Stimulated activated naive CD8-positive, alpha-beta T cell treated with anti-CD3 and anti-CD28 coated beads, Interleukin-15, amount 100 ng/mL, for 72 hours (primary cell): Measurements from ENCODE around the gene FOCAD.
"Not testable (repeated sequence)": the region's sequence is repeated elsewhere in the genome, so short reads cannot be mapped to it uniquely, and the experiment has no call there.

Experiments used
- ATAC-seq: fragments of 150-1000 bp; cut with Tn5 transposase; 2 replicates; pipeline ENCODE4 v1.10.0; 2021; ENCODE audit warnings: mild to moderate bottlenecking, moderate library complexity
- DNase-seq, 2 donors: peaks; one replicate each; pipeline ENCODE4 v3.0.0; 2021 to 2022
- H3K27ac Mint-ChIP-seq, 2 donors: one replicate each; pipeline ENCODE4 v1.8.0; 2022; ENCODE audit warnings: mild to moderate bottlenecking in 2 of 2, mixed read lengths in 2 of 2, moderate library complexity in 2 of 2
- H3K27me3 Mint-ChIP-seq: one replicate; pipeline ENCODE4 v1.8.0; 2022; ENCODE audit warnings: mixed read lengths
- H3K4me1 Mint-ChIP-seq: one replicate; pipeline ENCODE4 v1.8.0; 2022; ENCODE audit warnings: mild to moderate bottlenecking, mixed read lengths
- H3K4me3 Mint-ChIP-seq, 2 donors: one replicate each; pipeline ENCODE4 v1.8.0; 2022; ENCODE audit warnings: mild to moderate bottlenecking in 2 of 2, mixed read lengths in 2 of 2, moderate library complexity in 1 of 2
- H3K9me3 Mint-ChIP-seq, 2 donors: one replicate each; pipeline ENCODE4 v1.8.0; 2022; ENCODE audit warnings: mixed read lengths in 2 of 2

Gene FOCAD

GRCh38 chr9:20914556-20914955, 230.5 kb downstream of the FOCAD start:
- no peaks in the 10 kb centered on the region for H3K4me1 Mint-ChIP-seq
- no peak overlapping the region for H3K4me3 Mint-ChIP-seq
- no peaks in the 10 kb centered on the region for H3K27me3 Mint-ChIP-seq
- DNase-seq = no peak
- no peak overlapping the region for H3K27ac Mint-ChIP-seq
- no peak for ATAC-seq
- no peaks in the 10 kb centered on the region for H3K9me3 Mint-ChIP-seq

DNA sequence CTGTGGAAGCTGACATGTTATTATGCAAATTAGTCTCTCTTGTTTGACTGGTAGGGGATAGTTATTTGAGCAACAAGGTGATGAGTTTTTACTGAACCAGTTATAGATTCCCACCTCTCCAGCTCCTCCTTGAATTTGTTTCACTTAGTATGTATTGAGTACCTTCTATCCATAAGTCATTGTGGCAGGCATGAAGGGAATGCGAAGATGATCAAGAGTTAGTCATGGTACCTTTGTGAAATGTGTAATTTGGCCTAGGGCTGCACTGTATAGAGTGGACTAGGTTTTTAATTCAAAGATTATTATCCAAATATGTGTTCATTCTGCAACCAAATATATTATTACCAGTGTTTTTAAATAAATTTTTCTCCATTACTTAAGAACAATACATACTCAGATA, 237.3 kb downstream of the FOCAD start:
- no peak for ATAC-seq

DNA sequence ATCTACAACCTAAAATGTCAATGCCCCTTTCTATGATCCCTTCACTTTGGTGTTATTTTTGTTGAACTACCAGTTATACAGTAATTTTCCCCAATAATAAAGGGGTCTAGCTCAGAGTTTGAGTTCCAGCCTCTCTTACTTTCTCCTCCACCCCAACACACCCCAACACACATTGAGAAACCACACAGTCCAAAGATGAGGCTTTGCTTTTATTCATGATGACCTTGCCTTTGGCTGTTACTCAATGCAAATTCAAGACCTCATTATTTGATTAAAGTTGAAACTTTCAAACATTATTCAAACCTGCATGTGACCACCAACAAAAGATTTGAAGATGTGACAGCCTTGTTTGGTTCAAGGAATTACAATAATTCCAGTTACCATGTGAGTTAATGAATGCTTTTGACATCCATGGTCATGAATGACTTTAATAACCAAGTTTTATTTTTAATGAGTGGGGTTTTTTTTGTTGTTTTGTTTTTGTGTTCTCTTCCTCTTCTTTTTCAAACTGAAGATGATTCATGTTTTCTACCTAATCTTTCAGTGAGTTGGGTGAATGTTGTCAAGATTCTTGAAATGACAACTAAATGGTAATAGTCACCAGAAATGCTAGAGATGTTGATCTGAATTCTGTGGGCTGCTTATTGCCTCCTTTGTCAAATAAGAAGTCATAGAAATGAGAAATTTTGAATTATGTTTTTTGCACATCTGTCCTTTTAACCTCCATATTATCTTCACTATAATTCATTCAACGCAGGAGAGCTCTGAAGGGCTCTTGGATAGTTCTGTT, 241.4 kb downstream of the FOCAD start:
- Mint-ChIP-seq H3K27ac (no peak overlapping the region), H3K27me3 (no peaks in the 10 kb centered on the region), H3K4me3 (no peak overlapping the region), H3K4me1 (no peaks in the 10 kb centered on the region), H3K9me3 (no peaks in the 10 kb centered on the region)
- DNase-seq (no peak), ATAC-seq (no peak)

More for the DNA sequence above, 237.3 kb downstream of the FOCAD start:
- no peak for DNase-seq
- no peaks in the 10 kb centered on the region for H3K4me1 Mint-ChIP-seq
- no peaks in the 10 kb centered on the region for H3K27me3 Mint-ChIP-seq
- no peak overlapping the region for H3K27ac Mint-ChIP-seq
- no peak overlapping the region for H3K4me3 Mint-ChIP-seq
- H3K9me3 Mint-ChIP-seq = no peaks in the 10 kb centered on the region

GRCh38 chr9:20929276-20929675, 245.2 kb downstream of the FOCAD start:
- ATAC-seq = no peak
- Mint-ChIP-seq H3K4me1 (no peaks in the 10 kb centered on the region), H3K27ac (no peak overlapping the region), H3K4me3 (no peak overlapping the region), H3K9me3 (no peaks in the 10 kb centered on the region), H3K27me3 (no peaks in the 10 kb centered on the region)
- DNase-seq = no peak

- DNase-seq (no peak), ATAC-seq (no peak)
- Mint-ChIP-seq H3K4me1 (no peaks in the 10 kb centered on the region), H3K27ac (peak overlapping the region in 1 of 2 donors; percentile 14), H3K4me3 (no peak overlapping the region), H3K27me3 (no peaks in the 10 kb centered on the region), H3K9me3 (no peaks in the 10 kb centered on the region)
Measured at GRCh38 chr9:20930836-20931235, 246.8 kb downstream of the FOCAD start.

DNA sequence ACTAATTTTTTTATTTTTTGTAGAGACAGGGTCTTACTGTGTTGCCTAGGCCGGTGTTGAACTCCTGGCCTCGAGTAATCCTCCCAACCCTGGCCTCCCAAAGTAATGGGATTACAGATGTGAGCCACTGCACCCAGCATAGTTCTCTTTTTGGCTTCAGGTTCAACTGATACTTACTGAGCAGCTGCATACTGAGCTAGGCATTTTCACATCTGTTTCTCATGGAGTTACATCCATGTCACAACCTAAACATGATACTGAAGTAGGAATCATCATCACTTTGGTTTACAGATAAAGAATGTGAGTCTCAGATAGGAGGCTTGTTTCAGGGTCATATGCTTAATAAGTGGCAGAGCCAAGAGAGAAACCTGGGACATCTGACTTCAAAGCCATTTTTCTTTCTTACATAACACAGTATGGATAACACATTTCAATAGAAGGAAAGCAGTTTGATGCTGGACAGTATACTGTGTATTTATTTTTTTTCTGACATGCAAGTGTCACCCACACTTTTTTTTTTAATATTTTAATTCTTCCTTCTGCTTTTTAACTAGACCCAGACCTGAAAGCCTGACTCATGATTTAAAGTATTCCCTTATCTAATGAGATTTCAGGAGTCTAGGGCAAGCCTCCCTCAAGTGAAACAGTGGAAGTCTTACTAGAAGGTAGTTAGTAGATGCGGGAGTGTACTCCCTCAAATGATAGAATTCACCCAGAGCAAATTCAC, 256.6 kb downstream of the FOCAD start:
- Mint-ChIP-seq H3K9me3 (no peaks in the 10 kb centered on the region), H3K27ac (no peak overlapping the region), H3K4me1 (no peaks in the 10 kb centered on the region), H3K4me3 (no peak overlapping the region), H3K27me3 (no peaks in the 10 kb centered on the region)
- DNase-seq = no peak
- no peak for ATAC-seq

DNA sequence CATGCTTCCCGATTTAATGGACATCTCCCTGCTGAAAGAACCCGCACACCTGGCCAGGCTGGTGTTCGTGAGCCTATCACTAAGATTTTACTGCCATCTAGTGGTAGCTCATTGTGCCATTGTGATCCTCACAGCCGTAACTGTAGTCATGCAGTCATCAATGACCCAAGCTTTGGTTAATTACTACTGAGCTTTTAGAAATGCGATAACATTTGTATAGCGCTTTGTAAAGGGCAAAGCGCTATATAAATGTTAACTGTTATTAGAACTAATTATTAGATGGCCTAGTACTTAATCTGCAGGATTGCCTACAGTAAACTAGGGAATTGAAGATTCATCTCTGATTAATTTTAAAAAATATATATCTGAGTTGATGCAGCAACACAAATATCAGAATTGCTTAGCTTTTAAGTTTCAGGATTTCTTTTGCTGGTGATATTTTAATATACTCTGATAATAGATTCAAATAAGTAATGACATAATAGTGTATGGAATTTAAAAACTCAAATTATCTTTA, 257.2 kb downstream of the FOCAD start:
- H3K9me3 Mint-ChIP-seq = no peaks in the 10 kb centered on the region
- no peaks in the 10 kb centered on the region for H3K4me1 Mint-ChIP-seq
- DNase-seq (peak; percentile 50 to 55), ATAC-seq (peak; percentile 96)
- H3K27me3 Mint-ChIP-seq = no peaks in the 10 kb centered on the region
- no peak overlapping the region for H3K4me3 Mint-ChIP-seq
- no peak overlapping the region for H3K27ac Mint-ChIP-seq

DNA sequence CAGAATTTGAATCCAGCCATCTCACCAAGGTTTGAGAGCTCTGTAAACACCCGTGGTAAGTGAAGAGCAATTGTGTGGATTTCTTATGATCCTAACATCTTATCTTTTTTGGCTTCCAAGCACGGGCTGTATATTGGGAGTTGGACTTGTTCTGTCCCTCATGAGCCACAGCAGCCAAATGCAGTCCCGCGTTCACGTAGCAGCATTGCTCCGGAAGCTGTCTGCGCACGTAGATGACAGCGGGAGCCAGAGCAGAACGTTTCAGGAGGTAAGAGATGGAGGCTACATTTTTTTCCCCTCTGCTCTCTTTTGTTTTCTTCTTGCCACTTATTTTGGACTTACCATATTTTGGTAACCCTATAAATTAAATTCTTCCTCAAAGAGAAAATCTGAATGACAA, 260.4 kb downstream of the FOCAD start:
- no peak overlapping the region for H3K27ac Mint-ChIP-seq
- DNase-seq (no peak), ATAC-seq (no peak)
- H3K4me1 Mint-ChIP-seq = no peaks in the 10 kb centered on the region
- H3K4me3 Mint-ChIP-seq = no peak overlapping the region
- no peaks in the 10 kb centered on the region for H3K27me3 Mint-ChIP-seq
- H3K9me3 Mint-ChIP-seq = no peaks in the 10 kb centered on the region

DNA sequence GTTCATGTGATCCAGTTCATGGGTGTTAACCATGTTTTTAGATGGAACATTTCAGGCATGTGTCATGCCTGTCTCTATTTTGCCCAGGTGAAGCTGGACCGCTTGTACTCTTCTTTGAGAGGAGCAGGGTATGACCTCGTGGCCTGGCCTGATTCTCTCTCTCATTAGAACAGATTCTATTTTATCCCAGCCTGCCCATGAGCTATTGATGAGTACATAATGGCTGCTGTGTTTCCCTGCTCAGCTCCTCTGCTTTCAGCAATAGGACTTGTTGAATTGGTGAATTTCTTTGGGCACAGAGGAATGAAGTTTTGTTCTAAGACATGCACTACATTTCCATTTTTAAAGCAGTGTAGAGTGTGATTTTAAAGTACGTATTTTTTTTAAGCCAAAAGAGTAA, 261.2 kb downstream of the FOCAD start:
- no peaks in the 10 kb centered on the region for H3K4me1 Mint-ChIP-seq

DNA sequence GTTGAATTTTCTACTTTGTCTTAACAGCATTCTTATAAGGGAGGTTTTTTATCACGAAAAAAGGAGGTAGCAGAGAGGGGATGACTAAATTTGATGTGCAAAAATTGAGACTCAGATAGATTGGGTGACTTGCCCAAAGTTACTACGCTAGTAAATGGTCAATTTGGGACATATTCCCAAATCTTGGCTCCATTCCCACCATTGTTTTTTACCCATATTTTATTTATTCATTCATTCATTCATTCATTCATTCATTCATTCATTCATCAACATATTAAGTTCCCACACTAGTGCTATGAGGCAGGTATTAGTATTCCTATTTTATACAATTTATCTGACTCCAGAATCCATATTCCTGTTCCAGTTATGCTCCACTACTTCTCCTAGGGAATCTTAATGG, 261.8 kb downstream of the FOCAD start:
- no peak for DNase-seq
- no peak overlapping the region for H3K27ac Mint-ChIP-seq
- no peak overlapping the region for H3K4me3 Mint-ChIP-seq
- H3K9me3 Mint-ChIP-seq = no peaks in the 10 kb centered on the region
- no peaks in the 10 kb centered on the region for H3K27me3 Mint-ChIP-seq
- no peaks in the 10 kb centered on the region for H3K4me1 Mint-ChIP-seq
- ATAC-seq = no peak

More for the DNA sequence above, 261.2 kb downstream of the FOCAD start:
- no peak for ATAC-seq
- Mint-ChIP-seq H3K27me3 (no peaks in the 10 kb centered on the region), H3K4me3 (no peak overlapping the region), H3K9me3 (no peaks in the 10 kb centered on the region), H3K27ac (no peak overlapping the region)
- no peak for DNase-seq

DNA sequence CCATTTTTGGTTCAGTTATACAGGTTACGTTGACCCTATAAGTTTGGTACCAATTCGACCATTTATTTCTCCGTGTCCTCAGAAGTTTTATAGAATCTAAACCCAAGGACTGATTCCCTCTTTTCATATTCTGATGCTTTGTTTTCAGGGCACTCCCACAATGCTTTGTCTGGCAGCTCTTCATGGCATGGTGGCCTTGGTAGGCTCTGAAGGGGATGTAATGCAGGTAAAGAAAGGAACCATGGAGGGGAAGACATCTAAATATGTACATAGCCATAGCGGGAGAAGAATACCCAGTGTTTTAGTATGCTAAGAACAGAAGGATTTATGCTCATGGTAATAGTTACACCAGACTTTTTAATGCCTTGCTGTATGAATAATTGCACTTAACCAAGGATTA, 264.6 kb downstream of the FOCAD start:
- Mint-ChIP-seq H3K9me3 (no peaks in the 10 kb centered on the region), H3K4me3 (no peak overlapping the region), H3K4me1 (no peaks in the 10 kb centered on the region), H3K27ac (no peak overlapping the region), H3K27me3 (no peaks in the 10 kb centered on the region)
- ATAC-seq (no peak), DNase-seq (no peak)

DNA sequence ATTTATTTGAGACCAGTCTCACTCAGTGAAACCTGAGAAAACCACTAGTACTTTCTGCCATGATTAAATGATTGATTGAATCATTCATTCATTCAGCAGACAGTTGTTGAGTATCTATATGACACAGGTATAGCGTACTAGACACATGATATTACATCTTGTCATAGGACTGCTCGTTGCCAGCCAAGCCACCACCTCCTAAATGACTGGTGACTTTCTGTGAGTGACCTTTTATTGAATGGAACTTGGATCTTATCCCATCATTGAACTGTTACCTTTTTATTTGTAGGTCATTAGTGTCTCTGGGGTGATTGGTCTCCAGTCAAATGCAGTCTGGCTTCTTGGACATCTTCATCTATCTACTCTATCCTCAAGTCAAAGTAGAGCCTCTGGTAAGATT, 266.6 kb downstream of the FOCAD start:
- no peaks in the 10 kb centered on the region for H3K9me3 Mint-ChIP-seq
- H3K27me3 Mint-ChIP-seq = no peaks in the 10 kb centered on the region
- H3K4me3 Mint-ChIP-seq = no peak overlapping the region
- DNase-seq (no peak), ATAC-seq (no peak)
- no peak overlapping the region for H3K27ac Mint-ChIP-seq
- no peaks in the 10 kb centered on the region for H3K4me1 Mint-ChIP-seq

GRCh38 chr9:20962536-20963225, 278.6 kb downstream of the FOCAD start:
- Mint-ChIP-seq H3K9me3 (no peaks in the 10 kb centered on the region), H3K4me1 (peaks cover 13% of the 10 kb centered on the region), H3K27me3 (no peaks in the 10 kb centered on the region), H3K27ac (no peak overlapping the region), H3K4me3 (no peak overlapping the region)
- DNase-seq = no peak
- no peak for ATAC-seq

DNA sequence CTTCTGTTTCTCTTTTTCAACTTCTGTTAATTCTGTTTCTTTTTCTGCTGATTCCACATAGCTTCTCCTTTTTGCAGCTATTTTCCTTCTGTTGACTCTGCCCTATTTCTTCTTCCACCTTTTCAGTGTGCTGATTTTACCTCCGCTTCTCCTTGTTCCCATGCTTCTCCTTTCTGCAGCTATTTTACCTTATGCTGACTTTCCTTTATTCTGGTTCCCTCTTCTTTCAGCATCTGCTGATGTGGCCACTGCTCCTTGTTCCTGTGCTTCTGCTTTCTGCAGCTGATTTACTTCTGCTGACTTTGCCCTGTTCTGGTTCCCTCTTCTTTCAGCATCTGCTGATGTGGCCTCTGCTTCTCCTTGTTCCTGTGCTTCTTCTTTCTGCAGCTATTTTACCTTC, 288.6 kb downstream of the FOCAD start:
- ATAC-seq (no peak), DNase-seq (no peak)
- H3K4me3 Mint-ChIP-seq = no peak overlapping the region
- no peaks in the 10 kb centered on the region for H3K4me1 Mint-ChIP-seq
- no peak overlapping the region for H3K27ac Mint-ChIP-seq
- H3K27me3 Mint-ChIP-seq = no peaks in the 10 kb centered on the region
- H3K9me3 Mint-ChIP-seq = peaks cover 0 to 9% of the 10 kb centered on the region in 2 donors

DNA sequence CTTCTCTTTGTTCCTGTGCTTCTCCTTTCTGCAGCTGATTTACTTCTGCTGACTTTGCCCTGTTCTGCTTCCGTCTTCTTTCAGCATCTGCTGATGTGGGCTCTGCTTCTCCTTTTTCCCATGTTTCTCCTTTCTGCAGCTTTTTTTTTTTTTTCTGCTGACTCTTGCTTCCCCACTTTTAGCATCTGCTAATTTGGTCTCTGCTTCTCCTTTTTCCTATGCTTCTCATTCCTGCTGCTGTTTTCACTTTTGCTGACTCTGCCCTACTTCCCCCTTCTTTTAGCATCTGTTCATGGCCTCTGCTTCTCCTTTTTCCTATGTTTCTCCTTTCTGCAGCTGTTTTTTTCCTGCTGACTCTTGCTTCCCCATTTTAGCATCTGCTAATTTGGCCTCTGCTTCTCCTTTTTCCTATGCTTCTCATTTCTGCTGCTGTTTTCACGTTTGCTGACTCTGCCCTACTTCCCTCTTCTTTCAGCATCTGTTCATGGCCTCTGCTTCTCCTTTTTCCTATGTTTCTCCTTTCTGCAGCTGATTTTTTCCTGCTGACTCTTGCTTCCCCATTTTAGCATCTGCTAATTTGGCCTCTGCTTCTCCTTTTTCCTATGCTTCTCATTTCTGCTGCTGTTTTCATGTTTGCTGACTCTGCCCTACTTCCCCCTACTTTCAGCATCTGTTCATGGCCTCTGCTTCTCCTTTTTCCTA, 289.3 kb downstream of the FOCAD start:
- H3K9me3 Mint-ChIP-seq, H3K27me3 Mint-ChIP-seq, H3K27ac Mint-ChIP-seq, H3K4me3 Mint-ChIP-seq, H3K4me1 Mint-ChIP-seq, DNase-seq, ATAC-seq: not testable (repeated sequence)
